Stimulated activated naive CD4-positive, alpha-beta T cell treated with Interleukin-2 at 50 U/mL for 16 hours (primary cell): ENCODE results near the gene IFI44.

ENCODE experiments used
- DNase-seq: peaks from one replicate; lab custom pipeline; 2025; lab: John Stamatoyannopoulos, UW

IFI44 gene, protein sequence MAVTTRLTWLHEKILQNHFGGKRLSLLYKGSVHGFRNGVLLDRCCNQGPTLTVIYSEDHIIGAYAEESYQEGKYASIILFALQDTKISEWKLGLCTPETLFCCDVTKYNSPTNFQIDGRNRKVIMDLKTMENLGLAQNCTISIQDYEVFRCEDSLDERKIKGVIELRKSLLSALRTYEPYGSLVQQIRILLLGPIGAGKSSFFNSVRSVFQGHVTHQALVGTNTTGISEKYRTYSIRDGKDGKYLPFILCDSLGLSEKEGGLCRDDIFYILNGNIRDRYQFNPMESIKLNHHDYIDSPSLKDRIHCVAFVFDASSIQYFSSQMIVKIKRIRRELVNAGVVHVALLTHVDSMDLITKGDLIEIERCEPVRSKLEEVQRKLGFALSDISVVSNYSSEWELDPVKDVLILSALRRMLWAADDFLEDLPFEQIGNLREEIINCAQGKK

DNA sequence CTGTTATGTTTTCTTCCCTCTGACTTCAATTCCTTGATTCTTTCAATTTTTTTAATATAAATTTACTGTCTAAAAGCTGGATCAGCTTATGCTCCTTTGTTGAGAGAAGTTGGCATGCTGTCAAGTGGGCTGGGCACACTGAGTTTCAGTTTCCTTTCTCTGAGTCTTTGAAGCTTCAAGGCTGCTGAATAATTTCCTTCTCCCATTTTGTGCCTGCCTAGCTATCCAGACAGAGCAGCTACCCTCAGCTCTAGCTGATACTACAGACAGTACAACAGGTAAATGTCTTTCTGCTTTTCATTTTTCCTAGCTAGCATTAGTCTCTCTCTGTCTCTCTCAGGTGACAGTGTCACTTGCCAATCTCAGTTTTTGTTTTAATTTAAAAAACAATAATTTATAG, at the start of gene IFI44:
Gene IFI44, plus strand, starts transcription at position 204 of the 400 bp plus-strand sequence. CDS start 365 bp downstream, outside the sequence.
- DNase-seq, result peak; percentile 65

DNA sequence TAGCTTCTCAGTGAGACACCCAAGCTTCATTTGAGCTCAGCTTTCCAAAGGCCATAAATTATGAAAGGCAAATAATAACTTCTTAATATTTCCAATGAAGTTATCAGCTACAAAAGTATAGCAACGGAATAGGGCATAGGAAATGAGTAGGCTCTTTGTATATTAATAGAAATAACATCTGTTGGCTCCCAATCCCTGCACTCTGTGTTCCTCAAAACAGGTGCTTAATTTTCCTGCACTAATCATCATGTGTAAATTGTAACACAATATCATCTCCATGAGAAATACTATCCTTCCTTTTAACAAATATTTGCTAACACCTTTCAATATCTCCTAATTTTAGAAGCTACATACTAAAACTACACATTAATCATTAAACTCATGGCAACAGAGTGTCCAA, 48.6 kb upstream of the IFI44 start:
- no peak for DNase-seq

DNA sequence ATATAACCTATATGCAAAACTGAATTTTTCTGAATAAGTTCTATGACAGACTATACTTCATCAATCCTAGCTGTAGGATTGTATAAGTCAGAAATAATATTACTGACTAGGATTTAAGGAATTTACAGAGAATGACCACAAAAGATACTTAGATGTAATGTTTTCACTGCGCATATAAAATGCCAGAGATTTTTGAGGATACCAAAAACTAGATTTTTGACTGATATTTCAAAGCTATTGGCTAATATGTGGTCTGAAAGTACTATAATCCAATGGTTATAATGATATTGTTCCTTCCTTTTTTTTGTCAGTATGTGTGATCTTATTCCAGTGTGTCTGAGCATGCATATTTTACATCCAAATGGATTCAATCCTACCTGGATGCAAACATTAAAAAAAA, 46.4 kb upstream of the IFI44 start:
- no peak for DNase-seq

DNA sequence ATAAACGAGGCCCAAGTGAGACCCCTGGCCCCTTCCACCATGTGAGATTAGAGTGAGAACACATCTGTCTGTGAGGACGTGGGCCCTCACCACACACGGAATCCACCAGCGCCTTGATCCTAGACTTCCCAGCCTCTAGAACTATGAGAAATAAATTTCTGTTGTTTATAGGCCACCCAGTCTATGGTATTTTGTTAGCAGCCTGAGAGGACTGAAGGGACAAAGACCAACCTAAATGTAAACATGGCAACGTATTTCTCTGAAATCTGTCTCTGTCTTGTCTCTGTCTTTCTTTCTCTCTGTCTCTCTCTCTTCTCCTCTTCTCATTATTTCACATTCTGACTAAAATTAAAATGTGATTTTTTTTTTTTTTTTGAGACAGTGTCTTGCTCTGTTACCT, 45.0 kb upstream of the IFI44 start:
- DNase-seq, result no peak

DNA sequence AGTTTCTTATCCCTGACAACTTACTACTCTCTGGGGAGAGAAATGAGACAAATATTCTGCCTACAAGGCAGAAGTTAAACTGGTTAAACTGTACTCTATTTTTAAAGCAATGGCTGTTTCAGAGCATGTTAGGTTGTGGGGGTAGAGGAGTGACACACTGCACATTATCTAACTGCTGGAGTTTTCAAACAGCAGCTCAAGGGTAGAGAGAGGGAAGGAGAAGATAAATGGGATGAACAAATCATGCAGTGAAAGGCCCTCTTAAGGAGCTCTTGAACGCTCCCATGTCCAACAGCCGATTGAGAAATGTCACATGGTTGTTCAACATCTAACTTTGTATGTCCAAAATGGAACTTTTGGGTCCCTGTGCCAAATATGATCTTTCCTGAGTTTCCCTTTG, 43.4 kb upstream of the IFI44 start:
- DNase-seq, result no peak

DNA sequence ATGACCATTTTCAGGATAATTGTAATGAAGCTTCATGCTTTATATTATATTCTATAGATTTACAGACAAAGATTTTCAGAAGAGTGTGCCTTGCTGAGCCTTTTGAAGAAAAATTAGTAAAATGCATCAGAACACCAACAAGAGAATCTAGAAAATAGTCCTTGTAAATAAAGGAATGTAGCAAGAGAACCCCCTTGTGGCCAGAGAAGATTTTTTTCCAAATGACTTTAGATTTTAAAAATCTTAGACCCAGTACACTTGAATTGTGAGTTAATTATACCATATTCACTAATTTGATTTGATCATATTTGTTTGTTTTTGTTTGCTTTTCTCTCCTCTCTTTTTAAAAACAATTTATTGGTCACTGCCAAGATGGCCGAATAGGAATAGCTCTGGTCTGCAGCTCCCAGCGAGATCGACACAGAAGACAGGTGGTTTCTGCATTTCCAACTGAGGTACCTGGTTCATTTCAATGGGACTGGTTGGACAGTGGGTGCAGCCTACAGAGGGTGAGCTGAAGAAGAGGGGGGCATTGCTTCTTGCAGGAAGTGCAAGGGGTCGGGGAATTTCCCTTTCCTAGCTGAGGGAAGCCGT, 42.2 kb upstream of the IFI44 start:
- no peak for DNase-seq

DNA sequence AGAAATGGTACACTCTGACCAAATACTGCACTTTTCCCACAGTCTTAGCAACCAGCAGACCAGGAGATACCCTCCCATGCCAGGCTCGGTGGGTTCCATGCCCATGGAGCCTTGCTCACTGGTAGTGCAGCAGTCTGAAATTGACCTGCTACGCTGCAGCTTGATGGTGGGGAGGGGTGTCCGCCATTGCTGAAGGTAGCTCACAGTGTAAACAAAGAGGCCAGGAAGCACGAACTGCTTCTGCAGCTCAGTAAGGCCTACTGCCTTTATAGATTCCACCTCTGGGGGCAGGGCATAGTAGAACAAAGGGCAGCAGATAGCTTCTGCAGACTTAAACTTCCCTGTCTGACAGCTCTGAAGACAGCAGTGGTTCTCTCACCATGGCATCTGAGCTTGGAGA, 41.7 kb upstream of the IFI44 start:
- no peak for DNase-seq

DNA sequence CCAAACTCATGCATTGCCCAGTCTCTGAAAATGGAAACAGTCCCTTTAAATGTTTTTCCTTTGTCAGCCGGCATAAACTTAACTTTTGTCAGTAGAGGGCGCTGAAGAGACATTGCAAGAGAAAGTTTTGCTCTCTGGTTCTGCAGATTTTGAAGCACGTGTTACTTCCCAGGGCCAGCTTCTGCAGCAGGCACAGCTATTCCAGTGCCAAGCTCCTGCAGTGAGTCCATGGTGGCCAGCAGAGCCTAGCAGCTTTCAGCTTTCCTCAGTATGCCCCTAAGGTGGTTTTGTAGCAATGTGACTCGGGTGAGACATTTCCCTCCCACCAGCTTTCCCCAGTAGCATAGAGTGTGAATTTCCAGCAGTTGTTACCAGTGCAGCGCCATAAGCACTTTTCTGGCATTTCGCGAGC, 32.0 kb upstream of the IFI44 start:
- peak; percentile 28 for DNase-seq

DNA sequence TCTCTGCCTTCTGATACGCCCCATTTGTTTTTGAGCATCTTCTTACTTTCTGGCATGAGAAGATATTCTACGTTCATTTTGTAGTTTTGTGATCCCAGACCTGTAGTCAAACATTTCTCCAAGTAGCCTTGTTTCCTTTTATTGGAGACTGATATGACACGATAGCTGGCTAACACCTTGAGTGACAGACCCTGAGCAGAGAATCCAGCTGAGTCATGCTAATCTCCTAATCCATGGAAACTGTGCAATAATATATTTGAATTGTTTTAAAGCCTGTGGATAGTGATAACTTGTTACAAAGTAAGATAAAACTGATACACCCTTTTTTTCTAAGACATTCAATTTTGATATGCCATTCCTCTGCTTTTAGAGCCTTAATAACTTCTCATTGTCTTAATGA, 30.6 kb upstream of the IFI44 start:
- no peak for DNase-seq

DNA sequence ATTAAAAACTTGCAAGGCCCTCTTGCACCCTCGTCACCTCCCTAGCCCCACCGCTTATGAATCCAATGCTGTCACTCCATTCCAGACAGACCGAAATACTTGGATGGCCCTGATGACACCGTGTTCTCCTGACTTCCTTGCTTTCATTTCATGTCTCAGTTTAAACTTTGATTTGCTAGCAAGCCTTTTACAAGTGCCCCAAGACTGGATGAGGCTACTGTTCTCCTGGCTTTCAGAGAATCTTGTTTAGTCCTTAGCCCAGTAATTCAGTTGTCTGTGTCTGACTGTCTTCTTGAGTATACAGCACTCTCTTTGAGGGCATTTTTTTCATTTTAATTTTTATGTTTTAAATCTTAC, 30.2 kb upstream of the IFI44 start:
- DNase-seq, result no peak

DNA sequence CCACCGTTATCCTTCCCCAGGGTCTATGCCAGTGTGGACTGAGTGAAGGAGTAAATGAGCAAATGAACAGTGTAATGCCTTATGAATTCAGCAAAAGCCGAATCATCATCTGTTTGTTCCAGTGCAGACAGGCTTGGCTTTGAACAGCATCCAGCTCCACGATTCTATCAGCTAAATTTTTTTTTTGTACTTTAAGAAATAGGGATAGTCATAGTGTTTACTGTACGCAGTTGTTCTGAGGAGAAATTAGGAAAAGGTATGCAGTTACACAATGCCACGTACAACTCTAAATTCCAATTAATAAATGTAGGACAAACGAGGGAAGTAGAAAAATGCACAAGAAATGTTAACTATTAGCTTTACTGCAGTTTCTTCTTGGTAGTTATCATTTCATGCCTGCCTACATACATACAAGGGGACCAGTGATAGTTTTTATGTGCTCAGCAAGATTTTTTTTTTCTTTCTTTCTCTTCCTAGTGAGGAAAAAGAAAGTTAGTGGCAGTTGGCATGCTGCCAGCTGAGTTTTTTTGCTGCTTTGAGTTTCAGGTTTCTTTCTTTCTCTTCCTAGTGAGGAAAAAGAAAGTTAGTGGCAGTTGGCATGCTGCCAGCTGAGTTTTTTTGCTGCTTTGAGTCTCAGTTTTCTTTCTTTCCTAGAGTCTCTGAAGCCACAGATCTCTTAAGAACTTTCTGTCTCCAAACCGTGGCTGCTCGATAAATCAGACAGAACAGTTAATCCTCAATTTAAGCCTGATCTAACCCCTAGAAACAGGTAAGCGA, 29.6 kb upstream of the IFI44 start, which contains the start of gene IFI44L:
Gene IFI44L, plus strand, starts transcription at position 646 of the 777 bp plus-strand sequence. CDS start 7,468 bp downstream, outside the sequence.
- peak; percentile 56 for DNase-seq

DNA sequence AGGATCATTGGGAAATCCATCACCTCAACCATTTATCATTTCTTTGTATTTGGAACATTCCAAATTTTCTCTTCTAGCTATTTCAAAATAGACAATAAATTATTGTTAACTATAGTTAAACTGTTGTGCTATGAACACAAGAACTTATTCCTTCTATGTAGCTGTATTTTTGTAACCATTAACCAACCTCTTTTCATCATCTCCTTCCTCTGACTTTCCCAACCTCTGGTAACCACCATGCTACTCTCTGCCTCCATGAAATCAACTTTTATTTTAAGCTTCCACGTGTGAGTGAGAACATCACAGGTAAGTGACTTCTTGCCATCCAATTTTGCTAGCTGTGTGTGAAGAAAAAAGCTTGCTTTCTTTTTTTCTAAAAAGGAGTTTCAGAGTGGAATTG, 29.0 kb upstream of the IFI44 start:
- DNase-seq, result no peak

DNA sequence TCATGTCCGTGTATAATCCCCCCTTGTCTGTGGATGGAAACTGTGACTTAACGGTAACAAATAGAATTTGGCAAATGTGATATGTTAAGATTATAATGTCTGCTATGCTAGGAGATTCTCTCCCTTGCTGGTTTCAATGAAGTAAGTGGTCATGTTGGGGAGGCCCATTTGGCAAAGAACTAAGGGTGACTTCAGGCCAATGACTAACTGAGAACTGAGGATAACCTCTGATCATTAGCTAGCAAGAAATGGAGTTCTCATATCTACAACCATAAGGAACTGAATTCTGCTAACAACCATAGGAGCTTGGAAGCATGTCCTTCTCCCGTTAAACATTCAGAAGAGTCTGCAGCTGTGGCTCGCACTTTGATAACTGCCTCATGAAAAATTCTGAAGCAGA, 27.1 kb upstream of the IFI44 start:
- no peak for DNase-seq

DNA sequence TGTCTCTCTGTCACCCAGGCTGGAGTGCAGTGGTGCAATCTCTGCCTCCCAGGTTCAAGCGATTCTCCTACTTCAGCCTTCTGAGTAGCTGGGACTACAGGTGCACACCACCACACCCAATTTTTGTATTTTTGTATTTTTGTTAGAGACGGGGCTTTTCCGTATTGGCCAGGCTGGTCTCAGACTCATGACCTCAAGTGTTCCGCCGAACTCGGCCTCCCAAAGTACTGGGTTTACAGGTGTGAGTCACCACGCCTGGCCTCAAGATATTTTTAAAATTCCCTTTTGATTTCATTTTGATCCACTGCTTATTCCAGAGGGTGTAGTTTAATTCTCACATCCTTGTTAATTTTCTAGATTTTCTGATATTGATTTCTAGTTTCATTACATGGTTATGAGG, 25.6 kb upstream of the IFI44 start:
- no peak for DNase-seq

DNA sequence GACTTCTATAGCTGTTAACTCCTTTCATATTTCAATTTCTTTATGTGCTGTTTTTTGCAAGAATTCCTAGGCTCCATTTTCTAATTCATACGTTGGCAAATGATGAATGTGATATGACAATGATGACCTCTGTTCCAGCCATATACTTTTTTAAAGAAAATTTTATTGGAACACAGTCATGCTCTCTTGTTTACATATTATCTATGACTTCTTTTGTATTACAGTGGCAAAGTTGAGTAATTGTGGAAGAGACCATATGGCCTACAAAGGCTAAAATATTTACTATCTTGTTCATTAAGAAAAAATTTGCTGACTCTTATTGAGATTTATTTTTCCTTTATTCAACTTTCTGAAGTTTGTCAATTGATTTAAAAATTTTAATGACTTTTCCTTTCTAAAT, 22.3 kb upstream of the IFI44 start:
- DNase-seq, result no peak

DNA sequence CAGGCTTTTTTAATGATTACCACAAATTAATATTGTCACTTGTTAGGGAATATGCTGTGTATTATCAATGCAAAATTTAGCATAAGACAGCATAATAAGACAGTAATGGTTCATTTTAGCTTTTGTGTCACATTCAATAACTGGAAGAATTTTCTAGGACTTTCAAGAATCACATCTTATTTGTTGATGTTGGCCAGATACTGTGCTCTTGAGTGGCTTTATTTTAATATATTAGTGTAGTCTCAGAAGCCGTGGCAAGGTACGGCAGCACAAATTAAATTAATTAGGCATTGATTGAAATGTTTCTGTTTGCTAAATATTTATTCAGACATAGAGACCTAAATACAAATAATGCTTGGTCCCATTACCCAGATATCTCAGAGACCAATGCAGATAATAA, 19.0 kb upstream of the IFI44 start:
- DNase-seq, result no peak

DNA sequence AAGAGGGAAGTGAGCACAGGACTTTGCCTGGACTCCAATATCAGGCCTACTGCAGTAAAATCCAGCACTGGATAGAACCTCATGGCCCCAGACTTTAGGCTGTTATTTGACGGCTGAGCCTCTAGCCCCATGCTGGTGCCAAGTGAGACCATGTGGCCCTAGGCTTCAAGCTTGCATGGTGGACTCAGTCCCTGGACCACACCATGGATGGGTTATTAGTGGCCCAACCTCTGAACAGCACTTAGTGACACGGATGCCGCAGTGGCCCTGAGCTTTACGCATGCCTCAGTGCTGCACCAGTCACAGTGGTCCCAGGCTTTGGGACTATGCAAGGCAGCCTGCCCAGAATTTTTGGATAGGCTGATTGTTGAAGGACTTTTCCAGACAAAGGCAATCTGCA, 16.4 kb upstream of the IFI44 start:
- no peak for DNase-seq

DNA sequence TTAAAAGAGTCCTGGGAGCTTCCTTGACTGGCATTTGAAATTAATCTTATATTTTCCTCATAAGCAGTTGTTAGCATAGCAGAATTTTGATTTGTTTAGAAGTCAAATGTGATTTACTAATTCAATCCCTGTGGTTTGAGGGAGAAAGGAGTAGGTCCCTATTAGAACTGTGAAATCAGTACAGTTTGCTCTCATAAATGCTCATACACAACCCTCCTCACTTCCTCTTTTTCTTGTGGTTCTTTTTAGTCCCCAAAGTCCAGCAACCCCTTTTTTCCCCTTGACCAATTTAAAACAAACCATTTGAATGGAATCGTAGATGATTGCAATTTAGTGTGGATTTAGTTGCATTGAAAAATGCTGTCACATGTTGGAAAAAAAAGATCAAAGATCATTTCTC, 9.2 kb upstream of the IFI44 start:
- no peak for DNase-seq

DNA sequence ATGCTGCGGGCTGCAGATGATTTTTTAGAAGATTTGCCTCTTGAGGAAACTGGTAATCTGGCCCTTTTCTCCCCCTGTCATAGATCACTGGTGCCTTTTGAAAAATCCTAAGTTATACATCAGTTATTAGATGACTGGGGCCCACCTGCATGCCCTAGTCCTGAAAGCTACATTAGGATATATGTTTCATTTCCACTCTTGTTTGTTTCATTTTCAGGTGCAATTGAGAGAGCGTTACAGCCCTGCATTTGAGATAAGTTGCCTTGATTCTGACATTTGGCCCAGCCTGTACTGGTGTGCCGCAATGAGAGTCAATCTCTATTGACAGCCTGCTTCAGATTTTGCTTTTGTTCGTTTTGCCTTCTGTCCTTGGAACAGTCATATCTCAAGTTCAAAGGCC, 8.1 kb upstream of the IFI44 start:
- DNase-seq, result no peak

DNA sequence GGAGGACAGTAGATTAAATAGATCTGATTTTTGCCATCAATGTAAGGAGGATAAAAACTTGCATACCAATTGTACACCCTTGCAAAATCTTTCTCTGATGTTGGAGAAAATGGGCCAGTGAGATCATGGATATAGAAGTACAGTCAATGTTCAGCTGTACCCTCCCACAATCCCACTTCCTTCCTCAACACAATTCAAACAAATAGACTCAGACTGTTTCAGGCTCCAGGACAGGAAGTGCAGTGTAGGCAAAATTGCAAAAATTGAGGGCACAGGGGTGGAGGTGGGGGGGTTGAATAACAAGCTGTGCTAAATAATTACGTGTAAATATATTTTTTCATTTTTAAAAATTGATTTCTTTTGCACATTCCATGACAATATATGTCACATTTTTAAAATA, 3.9 kb upstream of the IFI44 start:
- DNase-seq, result no peak

DNA sequence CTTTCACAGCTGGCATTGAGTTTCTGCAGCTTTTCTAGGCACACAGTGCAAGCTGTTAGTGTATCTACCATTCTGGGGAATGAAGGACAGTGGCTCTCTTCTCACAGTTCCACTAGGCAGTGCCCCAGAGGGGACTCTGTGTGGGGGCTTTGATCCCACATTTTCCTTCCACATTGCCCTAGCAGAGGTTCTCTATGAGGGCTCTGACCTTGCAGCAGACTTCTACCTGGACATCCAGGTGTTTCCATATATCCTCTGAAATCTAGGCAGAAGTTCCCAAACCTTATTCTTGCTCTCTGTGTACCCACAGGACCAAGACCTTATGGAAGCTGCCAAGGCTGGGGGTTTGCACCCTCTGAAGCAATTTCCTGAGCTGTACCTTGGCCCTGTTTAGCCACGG, 2.4 kb upstream of the IFI44 start:
- no peak for DNase-seq

DNA sequence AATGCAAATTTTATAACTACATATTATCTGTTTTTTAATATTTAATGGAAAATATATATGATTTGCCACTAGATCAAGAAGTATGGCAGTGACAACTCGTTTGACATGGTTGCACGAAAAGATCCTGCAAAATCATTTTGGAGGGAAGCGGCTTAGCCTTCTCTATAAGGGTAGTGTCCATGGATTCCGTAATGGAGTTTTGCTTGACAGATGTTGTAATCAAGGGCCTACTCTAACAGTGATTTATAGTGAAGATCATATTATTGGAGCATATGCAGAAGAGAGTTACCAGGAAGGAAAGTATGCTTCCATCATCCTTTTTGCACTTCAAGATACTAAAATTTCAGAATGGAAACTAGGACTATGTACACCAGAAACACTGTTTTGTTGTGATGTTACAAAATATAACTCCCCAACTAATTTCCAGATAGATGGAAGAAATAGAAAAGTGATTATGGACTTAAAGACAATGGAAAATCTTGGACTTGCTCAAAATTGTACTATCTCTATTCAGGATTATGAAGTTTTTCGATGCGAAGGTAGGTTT, 556 bp downstream of the IFI44 start:
- DNase-seq, result no peak

DNA sequence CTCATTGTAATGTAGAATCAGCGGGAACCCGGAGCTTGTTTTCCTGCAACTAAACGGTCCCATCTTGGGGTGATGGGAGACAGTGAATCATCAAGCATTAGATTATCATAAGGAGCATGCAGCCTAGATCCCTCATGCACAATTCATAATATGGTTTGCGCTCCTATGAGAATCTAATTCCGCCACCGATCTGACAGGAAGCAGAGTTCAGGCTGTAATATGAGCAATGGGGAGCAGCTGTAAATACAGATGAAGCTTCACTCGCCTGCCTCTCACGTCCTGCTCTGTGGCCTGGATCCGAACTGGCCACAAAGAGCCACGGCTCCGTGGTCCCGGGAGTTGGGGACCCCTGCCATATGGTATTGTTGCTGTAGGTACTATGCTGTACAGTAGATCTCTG, 1.6 kb downstream of the IFI44 start:
- peak; percentile 7 for DNase-seq
